DMS114 treated with DMSO at 0.1 percent for 48 hours (cell line): ENCODE measurements around the gene FAM184B.
"Not testable (repeated sequence)": the region's sequence is repeated elsewhere in the genome, so short reads cannot be mapped to it uniquely, and the experiment has no call there.

Experiments
- DNase-seq: peaks from one replicate; lab custom pipeline; 2025; ENCODE audit not compliant: unreplicated experiment; lab: John Stamatoyannopoulos, UW

Gene FAM184B

DNA sequence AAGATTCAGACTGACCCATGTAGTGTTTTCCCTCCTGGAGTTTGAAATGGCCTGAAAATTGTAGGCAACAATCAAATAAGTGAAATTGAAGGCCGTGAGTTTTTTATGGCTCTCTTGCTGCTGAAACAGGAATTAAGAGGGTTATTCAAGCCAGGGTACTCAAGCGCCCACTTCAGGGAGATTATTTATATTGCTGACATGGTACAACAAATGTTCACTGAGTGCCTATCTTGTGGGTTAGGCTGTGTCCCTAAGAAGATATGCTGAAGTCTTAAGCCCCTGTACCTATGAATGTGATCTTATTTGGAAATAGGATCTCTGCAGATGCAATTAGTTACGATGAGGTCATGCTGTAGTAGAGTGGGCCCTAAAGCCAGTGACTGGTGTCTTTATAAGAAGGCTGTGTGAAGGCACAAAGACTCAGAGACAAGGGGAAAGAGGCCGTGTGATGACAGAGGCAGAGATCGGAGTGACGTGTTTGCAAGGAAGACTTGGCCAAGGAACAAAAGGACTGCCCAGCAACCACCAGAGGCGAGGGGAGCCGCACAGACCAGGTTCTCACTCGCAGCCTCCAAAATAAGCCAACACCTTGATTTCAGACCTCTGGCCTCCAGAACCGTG is 94.1 kb downstream of the FAM184B start:
- DNase-seq = no peak

DNA sequence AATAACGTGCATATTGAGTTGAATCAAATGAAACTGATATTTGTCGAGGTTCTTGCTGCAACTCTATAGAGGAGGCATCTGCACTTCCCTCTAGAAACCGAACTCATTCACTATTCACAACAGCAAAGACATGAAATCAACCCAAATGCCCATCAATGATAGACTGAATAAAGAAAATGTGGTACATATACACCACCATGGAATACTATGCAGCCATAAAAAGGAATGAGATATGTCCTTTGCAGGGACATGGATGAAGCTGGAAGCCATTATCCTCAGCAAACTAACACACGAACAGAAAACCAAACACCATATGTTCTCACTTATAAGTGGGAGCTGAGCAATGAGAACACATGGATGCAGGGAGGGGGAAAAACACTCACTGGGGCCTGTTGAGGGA is 96.8 kb downstream of the FAM184B start:
- DNase-seq = not testable (repeated sequence)

DNA sequence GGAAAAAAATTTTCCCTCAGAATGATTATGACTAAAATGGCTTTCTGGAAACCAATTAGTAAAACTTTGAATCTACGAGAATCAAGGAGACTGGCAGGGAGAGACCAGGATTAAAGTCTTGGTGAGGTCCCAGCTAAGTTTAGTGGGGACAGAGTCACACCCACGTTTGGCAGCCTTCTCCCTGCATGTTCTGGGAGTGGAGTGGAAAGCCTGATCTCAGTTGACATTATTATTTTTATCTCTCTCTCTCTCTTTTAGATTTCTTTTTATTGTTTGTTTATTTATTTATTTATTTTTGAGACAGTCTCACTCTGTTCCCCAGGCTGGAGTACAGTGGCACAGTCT is 99.2 kb downstream of the FAM184B start:
- no peak for DNase-seq

DNA sequence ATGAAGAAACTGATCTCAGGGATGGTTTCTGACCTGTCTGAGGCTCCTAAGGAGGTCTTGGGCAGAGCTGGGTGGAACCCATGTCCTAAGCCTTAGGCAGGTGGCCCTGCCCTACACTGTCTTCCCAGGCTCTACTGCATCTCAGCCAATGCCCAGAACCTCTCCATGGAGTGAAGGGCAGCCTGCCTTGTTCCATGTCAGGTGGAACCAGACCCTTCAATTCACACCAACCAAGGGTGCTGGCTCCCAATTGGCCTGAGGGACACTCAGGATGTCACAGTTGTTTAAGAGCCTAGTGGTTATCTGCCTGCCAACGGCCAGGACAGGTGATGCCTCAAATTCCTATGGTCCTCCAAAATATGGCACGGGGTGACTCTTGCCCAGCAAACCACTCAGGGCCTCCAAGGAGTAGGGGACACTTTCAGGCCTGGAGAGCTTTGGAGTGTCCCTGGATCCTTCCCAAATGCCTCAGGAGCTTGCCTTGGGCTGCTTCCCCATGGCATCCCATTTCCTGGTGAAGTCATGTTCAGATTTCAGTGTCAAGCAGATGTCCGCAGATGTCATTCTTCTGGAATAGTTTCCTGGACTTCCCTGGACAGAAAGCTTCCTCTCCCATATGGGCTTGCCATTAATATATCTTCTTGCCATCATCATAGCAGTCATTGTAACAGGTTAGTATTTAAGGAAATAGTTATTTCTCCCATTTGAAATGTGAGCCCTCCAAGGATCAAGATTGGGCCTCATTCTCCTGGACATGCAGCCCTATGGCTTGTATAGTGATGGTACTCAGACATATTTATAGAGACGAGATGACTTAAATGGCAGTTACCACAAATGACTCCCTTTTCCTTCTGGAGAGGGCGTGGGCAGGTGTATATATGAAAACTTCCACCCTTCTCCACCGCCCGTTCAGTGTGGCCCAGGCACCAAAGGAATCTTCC is 99.9 kb downstream of the FAM184B start:
- no peak for DNase-seq

DNA sequence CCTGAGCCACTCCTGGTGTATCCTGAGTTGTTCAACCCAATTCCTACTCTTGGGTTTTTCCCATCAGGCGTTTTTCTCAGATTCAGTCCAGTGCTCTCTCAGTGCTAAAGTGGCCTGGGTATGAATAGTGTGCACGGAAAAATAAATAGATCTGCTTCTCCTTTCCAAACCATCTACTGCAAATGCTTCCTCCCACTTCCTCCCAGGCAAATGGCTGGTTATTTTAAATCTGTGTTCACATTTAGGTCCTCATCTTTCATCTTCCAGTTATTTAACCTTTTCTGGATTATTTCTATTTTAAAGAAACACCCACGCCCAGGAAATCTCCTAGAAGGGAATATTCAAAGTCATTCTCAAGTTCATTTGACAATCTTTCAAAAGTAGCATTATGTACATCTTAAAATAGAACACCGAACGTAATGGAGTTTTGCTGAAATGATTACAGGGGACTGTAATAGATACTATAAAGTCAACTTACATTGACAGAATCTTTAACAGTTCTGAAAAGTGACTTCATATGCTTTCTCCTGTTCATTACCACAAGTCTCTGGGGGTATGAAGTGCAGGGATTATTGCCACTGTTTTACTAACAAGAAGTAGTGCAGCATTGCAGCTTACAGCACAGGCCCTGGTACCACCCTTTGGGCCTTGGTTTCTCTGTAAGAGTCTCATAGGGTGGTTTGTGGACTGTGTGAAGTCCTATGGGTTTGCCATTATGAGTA is 100.7 kb downstream of the FAM184B start:
- DNase-seq = no peak

DNA sequence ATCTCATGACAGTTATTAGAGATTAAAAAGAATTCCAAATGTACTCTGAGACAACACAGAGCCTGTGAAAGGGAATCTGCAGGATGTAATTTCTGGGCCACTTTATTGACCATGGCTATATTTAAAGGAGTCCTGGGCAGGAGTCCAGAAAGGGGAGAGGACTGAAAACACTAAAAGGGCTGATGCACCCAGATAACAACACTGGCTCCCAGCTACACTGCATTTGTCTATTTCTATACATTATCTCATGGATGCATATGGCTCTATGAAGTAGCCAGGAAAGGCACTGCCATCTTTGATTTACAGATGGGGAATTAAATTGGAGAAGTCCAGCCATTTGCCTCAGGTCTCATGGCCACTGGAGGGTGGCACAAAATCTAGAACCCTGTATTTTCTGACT is 111.0 kb downstream of the FAM184B start:
- no peak for DNase-seq

DNA sequence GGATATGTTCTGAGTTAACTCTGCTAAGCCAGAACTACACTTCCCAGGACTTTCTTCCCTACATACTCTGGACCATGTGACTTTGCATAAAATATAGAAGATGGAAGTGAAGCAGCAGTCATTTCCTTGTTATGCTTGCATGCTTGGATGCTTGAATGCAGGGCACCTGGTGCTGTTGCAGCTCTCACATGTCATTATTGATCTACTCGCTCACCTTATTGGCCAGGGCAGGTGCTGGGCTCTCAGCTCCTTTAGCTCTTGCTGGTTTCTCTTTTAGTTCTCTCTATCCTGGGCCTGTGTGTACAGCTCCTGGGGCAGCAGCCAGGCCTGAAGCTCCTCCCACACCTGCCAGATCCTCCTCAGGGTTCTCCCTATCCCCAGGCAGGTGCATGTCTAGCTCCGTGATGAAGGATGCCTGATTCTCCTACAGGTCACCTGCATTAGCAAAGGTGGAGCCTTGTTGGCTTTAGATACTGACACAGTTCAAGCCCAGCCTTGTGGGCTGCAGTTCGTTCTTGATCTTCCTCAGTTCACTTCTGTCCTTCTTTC is 113.7 kb downstream of the FAM184B start:
- DNase-seq = no peak

DNA sequence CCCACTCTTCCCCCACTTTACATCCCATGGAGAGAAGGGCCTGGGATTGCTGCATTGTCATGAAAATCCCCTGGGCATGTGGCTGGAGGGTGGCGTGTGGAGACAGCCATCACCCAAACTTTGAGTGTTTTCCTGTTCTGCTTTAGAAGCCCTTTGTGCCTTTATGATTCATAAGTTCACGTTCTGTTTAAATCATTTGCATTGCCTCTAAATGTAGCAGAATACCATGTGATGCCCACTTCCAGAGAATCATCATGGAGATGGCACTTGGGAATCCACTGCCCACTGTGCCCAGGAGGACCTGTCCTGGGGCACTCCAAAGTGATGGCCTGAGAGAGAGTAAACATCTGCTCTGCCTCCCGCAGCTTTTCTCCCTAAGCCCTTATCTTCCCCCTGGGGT is 114.2 kb downstream of the FAM184B start:
- no peak for DNase-seq

DNA sequence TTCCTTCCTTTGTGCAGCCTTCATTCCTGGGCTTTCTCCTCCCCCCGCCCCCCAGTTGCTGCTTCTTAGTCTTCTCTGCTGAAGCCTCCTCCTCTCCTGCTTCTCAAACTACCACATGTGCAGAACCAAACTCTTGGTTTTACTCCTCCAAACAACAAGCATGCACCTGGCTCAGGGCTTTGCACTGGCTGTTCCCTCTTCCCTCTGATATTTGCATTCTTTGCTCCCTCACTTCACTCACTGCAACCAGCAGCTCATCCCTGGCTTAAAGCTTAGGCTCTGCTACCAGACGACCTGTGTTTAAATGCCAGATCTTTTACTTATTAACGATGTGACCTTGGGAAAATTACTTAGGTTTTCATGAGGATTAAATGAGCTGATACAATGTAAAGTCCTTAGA is 115.6 kb downstream of the FAM184B start:
- no peak for DNase-seq

DNA sequence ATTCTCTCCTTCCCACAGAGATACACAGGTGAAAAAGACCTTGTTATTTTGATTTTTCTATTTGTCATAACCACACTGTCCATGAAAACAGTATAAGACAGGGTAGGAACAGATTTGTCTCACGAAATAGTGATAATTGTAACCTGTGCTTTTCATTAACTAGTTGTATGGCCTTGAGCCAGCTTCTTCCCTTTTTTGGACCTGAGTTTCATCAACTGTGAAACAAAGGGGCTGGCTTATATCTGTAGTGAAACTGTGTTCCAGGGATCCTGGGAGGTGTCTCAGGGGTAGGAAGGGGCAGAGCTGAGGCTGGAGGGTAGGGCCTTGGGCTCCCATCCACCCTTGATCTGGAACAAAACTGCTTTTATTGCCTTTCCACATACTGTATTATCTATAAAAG is 116.1 kb downstream of the FAM184B start:
- no peak for DNase-seq

DNA sequence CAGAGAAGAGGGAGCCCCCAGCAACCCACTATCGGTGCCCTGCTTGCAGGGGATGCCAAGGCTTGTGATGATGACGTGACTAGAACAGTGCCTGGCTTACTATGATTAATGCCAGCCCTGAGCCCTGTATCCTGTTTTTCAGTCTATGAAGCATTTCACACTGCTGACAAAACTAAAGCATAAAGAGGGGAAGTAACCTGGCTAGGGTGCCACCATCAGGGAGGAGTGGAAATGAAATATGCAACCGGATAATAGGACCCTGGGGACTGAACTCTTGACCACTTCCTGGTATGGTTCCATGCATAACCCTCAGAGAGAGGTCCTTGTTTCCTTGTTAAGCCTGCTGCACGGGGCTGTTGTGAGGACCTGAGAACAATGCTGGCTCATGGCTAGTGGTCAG is 116.7 kb downstream of the FAM184B start:
- DNase-seq = no peak

DNA sequence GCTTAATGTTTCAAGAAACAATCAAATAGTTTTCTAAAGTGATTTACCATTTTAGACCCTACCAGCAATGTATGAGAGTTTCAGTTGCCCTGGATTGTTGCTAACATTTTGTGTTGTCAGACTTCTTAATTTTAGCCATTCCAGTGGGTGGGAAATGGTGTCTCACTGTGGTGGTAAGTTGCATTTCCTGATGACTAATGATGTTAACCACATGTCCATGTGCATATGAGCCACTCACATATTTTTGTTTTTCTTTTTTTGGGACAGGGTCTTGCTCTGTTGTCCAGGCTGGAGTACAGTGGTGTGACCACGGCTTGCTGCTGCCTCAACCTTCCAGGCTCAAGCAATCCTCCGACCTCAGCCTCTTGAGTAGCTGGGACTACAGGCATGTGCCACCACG is 118.7 kb downstream of the FAM184B start:
- DNase-seq = no peak

DNA sequence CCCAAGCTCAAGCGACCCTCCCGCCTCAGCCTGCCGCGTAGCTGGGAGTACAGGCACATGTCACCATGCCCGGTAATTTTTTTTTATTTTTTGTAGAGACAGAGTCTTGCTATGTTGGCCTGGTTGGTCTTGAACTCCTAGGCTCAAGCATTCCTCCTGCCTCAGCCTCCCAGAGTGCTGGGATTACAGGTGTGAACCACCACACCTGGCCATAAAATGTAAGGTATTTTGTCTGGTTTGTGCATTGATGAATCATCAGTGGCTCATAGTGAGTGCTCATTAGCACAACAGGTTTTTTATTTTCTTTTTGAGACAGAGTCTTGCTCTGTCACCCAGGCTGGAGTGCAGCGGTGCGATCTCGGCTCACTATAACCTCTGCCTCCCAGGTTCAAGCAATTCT is 122.2 kb downstream of the FAM184B start:
- not testable (repeated sequence) for DNase-seq

DNA sequence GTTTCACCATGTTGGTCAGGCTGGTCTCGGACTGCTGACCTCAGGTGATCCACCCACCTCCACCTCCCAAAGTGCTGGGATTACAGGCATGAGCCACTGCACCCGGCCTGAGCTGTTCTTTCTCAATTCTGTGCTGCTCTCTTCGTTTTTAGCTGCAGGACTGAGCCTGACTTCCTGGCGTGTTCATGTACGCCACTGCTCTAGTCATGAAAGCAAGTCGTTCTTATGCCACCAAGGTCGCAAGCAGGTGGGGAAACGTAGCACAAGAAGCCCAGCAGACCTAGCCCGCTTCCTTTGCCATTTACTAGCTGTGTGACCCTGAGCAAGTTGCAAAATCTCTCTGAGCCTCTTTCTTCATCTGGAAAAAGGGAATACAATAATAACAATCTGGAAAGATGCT is 123.6 kb downstream of the FAM184B start:
- no peak for DNase-seq

DNA sequence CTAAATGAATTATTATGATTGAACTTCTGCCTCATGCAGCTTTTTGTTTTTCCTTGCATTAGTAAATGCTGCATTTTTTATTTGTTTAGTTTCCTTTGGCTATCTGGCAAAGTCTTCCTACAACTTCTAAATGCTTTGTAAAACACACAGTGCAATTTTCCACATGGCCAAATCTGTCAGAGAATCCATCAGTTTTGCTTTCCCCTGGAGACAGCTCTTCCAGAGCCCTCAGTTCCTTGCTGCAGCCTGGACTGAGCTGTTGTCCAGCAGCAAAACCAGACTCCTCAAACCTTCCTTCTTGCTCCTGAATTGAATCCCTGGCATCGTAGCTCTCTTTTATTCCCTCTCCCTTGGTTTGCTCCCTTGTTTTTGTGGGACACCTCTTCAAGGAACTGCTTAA is 124.3 kb downstream of the FAM184B start:
- no peak for DNase-seq

DNA sequence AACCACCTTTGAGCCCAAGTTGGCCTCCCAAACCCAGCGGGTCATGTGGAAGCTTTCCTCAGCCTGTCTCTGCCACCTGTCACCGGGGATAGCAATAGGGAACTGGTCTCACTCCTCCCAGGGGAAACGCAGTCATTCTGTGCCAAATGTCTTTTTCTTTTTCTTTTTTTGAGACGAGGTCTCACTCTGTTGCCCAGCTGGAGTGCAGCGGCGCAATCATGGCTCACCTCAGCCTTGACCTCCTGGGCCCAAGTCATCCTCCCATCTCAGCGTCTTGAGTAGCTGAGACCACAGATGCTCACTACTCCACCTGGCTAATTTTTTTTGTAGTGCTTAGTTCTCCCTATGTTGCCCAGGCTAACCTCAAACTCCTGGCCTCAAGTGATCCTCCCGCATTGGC is 126.7 kb downstream of the FAM184B start:
- no peak for DNase-seq

DNA sequence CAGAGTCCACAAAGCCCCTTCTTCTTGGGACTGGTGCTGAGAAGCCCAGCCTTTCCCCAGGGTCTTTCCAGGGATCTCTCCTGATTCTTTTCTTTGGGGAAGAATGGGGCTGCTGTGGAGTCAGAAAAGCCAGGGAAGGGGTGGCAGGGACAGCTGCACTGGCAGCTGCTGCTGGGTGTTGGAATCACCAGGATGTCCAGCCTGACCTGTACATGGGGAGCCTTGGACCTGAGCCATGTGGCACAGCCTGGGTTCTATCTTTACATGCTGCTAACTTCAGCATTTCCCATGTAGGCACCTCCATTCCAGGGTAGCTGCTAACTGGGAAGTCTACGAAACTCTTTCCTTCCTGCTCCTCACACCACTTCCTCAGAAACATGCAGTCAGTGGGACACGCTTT is 131.0 kb downstream of the FAM184B start:
- DNase-seq = no peak

DNA sequence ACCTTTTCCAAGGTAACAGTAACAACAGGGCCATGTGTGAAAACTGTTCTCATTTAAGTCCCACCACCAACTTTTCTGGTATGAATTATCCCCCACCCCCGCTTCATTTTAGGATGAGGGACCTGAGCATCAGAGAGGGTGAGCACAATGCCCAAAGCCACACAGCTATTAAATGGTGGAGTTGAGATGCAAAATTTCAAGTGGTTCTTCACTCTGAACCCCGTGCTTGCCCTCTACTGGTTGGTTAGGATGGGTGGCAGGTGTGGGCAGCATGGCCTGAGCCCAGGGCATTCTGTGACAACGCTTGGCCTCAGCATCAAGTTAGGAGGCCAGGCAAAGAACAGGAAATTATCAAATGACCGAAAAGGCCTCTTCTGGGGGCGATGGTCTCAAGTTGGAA is 133.5 kb downstream of the FAM184B start:
- no peak for DNase-seq

DNA sequence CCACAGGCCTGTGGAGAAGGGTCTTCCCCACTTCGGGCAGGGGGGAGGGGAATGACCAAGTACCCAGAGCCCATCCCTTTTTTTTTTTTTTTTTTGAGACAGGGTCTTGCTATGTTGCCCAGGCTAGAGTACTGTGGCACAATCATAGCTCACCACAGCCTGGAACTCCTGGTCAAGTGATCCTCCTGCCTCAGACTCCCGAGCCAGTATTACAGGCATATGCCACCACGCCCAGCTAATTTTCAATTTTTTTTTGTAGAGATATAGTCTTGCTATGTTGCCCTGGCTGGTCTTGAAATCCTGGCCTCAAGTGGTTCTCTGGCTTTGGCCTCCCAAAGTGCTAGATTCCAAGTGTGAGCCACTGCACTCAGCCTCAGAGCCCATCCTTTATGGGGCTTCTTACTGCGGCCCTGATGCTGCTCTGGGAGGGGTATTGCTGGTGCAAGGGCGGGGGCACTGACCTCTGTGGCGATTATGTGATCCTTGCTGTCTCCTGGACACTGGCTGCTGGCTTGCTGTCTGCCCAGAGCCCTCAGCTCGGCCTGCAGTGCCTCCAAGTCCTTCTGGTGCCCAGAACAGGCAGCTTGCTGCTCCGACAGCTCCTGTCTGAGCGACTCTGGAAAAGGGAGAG is 134.1 kb downstream of the FAM184B start:
- no peak for DNase-seq

DNA sequence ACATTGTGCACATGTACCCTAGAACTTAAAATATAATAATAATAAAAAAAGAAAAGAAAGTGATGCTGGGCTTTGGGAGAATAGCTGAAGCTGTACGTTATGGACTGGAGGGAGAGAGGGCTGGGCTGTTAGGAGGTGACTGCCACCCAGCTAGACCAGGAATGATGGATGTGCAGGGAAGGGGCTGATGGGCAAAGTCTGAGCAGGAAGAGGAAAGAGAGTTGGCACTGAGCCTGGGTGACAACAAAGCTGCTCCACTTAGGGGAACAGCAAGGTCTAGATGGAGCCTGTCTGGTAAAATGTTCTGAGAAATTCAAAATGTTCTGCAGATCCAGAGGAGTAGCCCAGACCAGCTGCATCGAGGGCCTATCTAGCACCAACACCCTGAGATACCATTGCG is 134.7 kb downstream of the FAM184B start:
- DNase-seq = no peak

DNA sequence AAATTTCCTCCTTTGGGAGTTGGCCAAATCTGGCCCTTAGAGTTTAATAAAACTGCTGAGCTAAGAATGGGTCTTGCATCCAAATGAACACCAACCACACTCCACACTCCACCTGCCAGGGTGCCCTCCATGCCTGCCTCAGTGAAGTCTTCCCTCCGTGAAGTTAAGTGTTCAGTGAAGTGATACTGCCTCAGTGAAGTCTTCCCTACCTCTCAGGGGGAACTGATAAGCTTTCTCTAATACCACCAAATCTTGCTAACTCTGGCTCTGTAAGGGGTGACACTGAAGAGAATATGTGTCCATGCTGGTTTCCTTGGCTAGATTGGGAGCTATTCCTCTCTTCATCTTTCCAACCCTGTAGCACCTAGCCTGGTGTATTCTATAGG is 139.0 kb downstream of the FAM184B start:
- DNase-seq = no peak
